Measurements from ENCODE around the gene MSI1.
A peak's percentile ranks its signal among the peaks of the same experiment; 100 is the strongest.
"Not testable (repeated sequence)": the region's sequence is repeated elsewhere in the genome, so short reads cannot be mapped to it uniquely, and the experiment has no call there.

The MSI1 gene

GRCh38 chr12:120343692-120344091 is 25.3 kb downstream of the MSI1 start:
- TF ChIP-seq, protein P1, sequence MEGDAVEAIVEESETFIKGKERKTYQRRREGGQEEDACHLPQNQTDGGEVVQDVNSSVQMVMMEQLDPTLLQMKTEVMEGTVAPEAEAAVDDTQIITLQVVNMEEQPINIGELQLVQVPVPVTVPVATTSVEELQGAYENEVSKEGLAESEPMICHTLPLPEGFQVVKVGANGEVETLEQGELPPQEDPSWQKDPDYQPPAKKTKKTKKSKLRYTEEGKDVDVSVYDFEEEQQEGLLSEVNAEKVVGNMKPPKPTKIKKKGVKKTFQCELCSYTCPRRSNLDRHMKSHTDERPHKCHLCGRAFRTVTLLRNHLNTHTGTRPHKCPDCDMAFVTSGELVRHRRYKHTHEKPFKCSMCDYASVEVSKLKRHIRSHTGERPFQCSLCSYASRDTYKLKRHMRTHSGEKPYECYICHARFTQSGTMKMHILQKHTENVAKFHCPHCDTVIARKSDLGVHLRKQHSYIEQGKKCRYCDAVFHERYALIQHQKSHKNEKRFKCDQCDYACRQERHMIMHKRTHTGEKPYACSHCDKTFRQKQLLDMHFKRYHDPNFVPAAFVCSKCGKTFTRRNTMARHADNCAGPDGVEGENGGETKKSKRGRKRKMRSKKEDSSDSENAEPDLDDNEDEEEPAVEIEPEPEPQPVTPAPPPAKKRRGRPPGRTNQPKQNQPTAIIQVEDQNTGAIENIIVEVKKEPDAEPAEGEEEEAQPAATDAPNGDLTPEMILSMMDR (conservative IDR thresholded peaks at IDR 0.05): no peak
- no peak overlapping the region for H3K27ac ChIP-seq

DNA sequence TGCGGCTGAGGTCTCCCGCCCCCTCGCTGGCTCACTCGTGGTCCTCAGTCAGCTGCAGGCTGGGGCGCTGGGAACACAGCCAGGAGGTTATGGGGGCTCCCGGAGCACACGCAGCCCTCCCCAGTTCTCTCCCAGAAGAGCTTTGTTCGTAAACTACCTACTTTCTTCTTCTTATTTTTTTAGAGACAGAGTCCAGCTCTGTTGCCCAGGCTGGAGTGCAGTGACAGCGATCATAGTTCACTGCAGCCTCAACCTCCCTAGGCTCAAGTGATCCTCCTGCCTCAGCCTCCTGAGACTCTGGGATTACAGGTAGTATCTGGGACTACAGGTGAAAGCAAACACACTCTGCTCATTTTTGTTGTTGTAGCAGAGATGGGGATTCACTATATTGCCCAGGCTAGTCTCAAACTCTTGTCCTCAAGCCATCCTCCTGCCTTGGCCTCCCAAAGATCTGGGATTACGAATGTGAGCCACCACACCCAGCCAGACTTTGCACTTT is 25.9 kb downstream of the MSI1 start:
- TF ChIP-seq, protein P1 (conservative IDR thresholded peaks at IDR 0.05): no peak
- H3K27ac ChIP-seq: no peak overlapping the region

DNA sequence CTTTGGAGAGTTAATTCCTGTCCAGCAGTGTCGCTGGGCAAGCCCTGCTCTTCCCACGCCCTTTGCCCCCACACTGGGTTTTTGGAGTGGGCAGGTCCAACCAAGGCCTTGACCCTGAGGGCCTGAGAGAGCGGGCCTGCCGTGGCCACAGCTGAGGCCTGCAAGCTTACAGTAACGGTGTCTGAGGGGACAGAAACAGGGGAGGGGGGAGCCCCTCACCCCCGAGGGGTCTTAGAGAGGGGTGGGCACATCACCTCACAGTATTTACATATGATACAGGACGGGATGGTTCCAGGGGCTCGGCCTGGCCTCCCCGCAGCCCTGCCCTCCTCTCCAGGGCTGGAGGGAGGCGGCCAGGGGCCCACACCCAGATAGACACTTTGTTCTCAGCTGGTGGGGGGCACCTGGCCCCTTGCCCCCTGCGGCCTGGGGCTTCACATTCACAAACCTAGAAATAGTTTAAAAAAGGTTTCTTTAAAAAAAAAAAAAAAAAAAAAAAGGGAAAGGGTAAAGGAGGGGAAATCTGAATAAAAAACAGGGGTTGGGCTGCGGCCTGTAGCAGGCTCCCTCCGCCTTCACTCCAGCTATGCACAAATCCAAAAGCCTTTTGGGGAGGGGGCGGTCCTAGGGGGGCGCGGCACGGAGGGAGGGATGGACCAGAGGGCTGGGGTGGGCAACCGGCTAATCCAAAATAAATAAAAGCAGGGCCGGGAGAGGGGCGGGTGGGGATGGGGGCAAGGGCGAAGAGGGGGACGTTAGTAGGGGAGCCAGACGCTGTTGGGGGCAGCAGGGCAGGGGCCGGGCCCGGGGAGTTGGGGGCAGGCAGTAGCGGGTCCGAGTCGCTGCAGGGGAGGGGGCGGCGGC is 26.6 kb downstream of the MSI1 start:
- H3K27ac ChIP-seq: no peak overlapping the region
- TF ChIP-seq, protein P1 (conservative IDR thresholded peaks at IDR 0.05): no peak

GRCh38 chr12:120339256-120339655 is 29.7 kb downstream of the MSI1 start:
- H3K27ac ChIP-seq: no peak overlapping the region
- TF ChIP-seq, protein P1 (conservative IDR thresholded peaks at IDR 0.05): no peak

DNA sequence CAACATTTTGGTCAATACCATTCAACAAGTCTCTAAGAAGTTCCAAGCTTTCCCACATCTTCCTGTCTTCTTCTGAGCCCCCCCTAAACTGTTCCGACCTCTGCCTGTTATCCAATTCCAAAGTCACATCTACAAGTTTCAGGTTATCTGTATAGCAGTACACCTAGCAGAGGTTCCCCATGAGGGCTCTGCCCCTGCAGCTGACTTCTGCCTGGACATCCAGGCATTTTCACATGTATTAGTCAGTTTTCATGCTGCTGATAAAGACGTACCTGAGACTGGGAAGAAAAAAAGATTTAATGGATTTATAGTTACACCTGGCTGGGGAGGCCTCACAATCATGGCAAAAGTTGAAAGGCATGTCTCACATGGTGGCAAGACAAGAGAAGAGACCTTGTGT is 31.2 kb downstream of the MSI1 start:
- no peak overlapping the region for H3K27ac ChIP-seq
- TF ChIP-seq, protein P1 (conservative IDR thresholded peaks at IDR 0.05): no peak

- H3K27ac ChIP-seq: not testable (repeated sequence)
Observed at GRCh38 chr12:120336392-120336791, 32.6 kb downstream of the MSI1 start.

GRCh38 chr12:120335447-120335846 is 33.5 kb downstream of the MSI1 start:
- TF ChIP-seq, protein P1 (conservative IDR thresholded peaks at IDR 0.05): peak; percentile 84
- H3K27ac ChIP-seq: not testable (repeated sequence)

GRCh38 chr12:120332523-120332922 is 36.4 kb downstream of the MSI1 start:
- H3K27ac ChIP-seq: no peak overlapping the region
- TF ChIP-seq, protein P1 (conservative IDR thresholded peaks at IDR 0.05): no peak

All from VCaP (cell line).